ENCODE measurements around the gene MEF2A.

DNA sequence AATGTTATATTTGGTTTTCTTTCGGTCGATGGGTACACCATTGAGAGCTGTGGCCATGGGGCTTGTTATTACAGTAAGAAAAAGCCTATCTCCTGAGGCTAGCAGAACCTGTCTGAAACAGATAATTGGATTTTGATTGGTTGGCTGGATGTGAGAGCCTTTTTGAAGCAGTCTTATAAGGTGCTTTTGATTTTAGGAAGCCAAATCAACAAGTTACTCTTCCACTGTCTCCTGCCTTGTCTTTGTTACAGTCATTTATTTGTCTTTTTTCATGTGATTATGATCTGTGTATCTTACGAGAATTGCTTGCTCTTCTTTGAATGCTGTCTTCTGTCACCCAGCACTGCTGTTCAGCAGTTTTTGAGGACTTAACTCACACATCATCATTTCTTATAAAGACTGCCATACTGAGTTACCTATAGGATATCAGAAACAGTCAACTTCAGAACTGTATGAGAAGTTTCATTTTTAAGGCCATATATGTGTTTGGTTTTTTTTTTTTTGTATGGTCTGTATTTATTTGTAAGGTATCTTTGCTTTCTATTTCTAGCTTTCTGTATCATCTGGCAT is 51.1 kb downstream of the MEF2A start:
- TF ChIP-seq ZNF274 (IDR thresholded peaks at IDR 0.05; ENCODE audit: low read depth, low read length) (no peak), YY1 (IDR thresholded peaks at IDR 0.05; ENCODE audit: insufficient read depth, insufficient read length) (no peak), SUZ12 (IDR thresholded peaks at IDR 0.05; ENCODE audit: extremely low read depth, insufficient read depth, insufficient read length) (no peak)

Data from NT2/D1 (cell line).